HEK293 (cell line): Measurements from ENCODE around the gene RCC1.

Experiments
- MZF1 ChIP-seq: fragments of 450-650 bp; formaldehyde crosslinking; IDR thresholded peaks from 2 replicates; pipeline ENCODE4 v1.5.1; 2017; ENCODE audit warnings: missing biosample characterization, missing genetic modification characterization, borderline replicate concordance
- SCRT1 ChIP-seq: fragments of 450-650 bp; formaldehyde crosslinking; IDR thresholded peaks from 2 replicates; pipeline ENCODE4 v1.5.1; 2016; ENCODE audit warnings: missing biosample characterization, missing genetic modification characterization, borderline replicate concordance
- SETDB1 ChIP-seq: IDR thresholded peaks from one replicate; pipeline ENCODE4 v1.6.1; 2017; ENCODE audit warnings: mild to moderate bottlenecking, low read length, moderate library complexity, mixed read lengths; ENCODE audit not compliant: insufficient read length
- ZNF133 ChIP-seq: fragments of 450-650 bp; formaldehyde crosslinking; IDR thresholded peaks from 2 replicates; pipeline ENCODE4 v1.5.1; 2016; ENCODE audit warnings: missing biosample characterization, missing genetic modification characterization
- ZNF292 ChIP-seq: fragments of 450-650 bp; formaldehyde crosslinking; IDR thresholded peaks from 2 replicates; pipeline ENCODE4 v1.5.1; 2016; ENCODE audit warnings: low read depth, missing biosample characterization, missing genetic modification characterization, borderline replicate concordance
- ZNF792 ChIP-seq: fragments of 450-650 bp; formaldehyde crosslinking; IDR thresholded peaks from 2 replicates; pipeline ENCODE4 v1.5.1; 2016; ENCODE audit warnings: missing biosample characterization, missing genetic modification characterization
- TF ChIP-seq, protein P1 (sequence below): fragments of 450-650 bp; formaldehyde crosslinking; IDR thresholded peaks from 2 replicates; pipeline ENCODE4 v1.5.1; 2016; ENCODE audit warnings: missing biosample characterization, missing genetic modification characterization
- TF ChIP-seq, protein P2 (sequence below): fragments of 450-650 bp; formaldehyde crosslinking; IDR thresholded peaks from 2 replicates; pipeline ENCODE4 v1.5.1; 2016; ENCODE audit warnings: missing biosample characterization, missing genetic modification characterization, borderline replicate concordance
- TF ChIP-seq, protein P3 (sequence below): fragments of 450-650 bp; formaldehyde crosslinking; IDR thresholded peaks from 2 replicates; pipeline ENCODE4 v1.5.1; 2016; ENCODE audit warnings: missing biosample characterization, missing genetic modification characterization
- TF ChIP-seq, protein P4 (sequence below): fragments of 450-650 bp; formaldehyde crosslinking; IDR thresholded peaks from 2 replicates; pipeline ENCODE4 v1.5.1; 2017; ENCODE audit warnings: missing biosample characterization, missing genetic modification characterization

DNA sequence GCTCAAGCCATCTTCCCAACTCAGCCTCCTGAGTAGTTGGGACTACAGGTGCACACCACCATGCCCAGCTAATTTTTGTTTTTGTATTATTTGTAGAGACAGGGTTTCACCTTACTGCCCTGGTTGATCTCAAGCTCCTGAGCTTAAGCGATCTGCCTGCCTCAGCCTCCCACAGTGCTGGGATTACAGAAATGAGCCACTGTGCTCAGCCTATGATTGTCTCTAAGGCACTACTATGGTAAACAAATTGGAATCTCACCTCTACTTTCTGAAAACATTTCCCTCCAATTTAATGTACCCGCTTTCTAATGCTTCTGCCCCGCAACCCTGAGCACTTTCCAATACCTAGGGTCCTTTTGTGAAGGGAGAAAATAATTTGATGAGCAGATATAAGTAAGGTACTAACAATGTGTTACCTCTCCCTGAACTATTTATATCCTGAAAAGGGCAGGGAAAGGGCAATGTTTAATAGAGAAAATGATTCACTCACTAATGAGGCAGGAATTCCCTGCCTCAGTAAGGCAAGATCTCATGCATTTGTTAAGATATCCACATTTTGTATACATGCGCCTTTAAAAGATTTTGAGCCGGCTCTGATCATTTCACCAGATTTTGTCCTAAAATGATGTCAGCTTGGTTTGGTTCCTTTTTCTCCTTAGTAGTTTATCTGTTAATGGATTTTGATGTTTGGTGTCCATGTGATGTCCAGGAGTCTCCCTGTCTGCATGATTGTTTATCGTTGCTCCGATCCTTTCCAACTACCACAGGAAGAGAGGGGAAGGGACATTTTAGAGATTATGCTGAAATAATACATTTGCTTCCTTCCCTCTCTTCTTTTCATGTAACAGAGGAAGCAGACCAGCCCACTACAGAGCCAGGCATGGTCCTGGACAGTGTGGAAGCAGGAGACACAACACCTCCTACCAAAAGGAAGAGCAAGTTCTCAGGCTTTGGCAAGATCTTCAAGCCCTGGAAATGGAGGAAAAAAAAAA, 47.3 kb upstream of the RCC1 start:
- TF ChIP-seq ZNF292 = no peak
- TF ChIP-seq, protein P1, sequence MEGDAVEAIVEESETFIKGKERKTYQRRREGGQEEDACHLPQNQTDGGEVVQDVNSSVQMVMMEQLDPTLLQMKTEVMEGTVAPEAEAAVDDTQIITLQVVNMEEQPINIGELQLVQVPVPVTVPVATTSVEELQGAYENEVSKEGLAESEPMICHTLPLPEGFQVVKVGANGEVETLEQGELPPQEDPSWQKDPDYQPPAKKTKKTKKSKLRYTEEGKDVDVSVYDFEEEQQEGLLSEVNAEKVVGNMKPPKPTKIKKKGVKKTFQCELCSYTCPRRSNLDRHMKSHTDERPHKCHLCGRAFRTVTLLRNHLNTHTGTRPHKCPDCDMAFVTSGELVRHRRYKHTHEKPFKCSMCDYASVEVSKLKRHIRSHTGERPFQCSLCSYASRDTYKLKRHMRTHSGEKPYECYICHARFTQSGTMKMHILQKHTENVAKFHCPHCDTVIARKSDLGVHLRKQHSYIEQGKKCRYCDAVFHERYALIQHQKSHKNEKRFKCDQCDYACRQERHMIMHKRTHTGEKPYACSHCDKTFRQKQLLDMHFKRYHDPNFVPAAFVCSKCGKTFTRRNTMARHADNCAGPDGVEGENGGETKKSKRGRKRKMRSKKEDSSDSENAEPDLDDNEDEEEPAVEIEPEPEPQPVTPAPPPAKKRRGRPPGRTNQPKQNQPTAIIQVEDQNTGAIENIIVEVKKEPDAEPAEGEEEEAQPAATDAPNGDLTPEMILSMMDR (tag by site-specific recombination) = no peak
- TF ChIP-seq SCRT1 (tag by site-specific recombination) = no peak
- TF ChIP-seq ZNF792 = no peak
- TF ChIP-seq, protein P2, sequence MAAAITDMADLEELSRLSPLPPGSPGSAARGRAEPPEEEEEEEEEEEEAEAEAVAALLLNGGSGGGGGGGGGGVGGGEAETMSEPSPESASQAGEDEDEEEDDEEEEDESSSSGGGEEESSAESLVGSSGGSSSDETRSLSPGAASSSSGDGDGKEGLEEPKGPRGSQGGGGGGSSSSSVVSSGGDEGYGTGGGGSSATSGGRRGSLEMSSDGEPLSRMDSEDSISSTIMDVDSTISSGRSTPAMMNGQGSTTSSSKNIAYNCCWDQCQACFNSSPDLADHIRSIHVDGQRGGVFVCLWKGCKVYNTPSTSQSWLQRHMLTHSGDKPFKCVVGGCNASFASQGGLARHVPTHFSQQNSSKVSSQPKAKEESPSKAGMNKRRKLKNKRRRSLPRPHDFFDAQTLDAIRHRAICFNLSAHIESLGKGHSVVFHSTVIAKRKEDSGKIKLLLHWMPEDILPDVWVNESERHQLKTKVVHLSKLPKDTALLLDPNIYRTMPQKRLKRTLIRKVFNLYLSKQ (tag by site-specific recombination) = no peak
- TF ChIP-seq MZF1 (tag by site-specific recombination) = no peak
- TF ChIP-seq, protein P3, sequence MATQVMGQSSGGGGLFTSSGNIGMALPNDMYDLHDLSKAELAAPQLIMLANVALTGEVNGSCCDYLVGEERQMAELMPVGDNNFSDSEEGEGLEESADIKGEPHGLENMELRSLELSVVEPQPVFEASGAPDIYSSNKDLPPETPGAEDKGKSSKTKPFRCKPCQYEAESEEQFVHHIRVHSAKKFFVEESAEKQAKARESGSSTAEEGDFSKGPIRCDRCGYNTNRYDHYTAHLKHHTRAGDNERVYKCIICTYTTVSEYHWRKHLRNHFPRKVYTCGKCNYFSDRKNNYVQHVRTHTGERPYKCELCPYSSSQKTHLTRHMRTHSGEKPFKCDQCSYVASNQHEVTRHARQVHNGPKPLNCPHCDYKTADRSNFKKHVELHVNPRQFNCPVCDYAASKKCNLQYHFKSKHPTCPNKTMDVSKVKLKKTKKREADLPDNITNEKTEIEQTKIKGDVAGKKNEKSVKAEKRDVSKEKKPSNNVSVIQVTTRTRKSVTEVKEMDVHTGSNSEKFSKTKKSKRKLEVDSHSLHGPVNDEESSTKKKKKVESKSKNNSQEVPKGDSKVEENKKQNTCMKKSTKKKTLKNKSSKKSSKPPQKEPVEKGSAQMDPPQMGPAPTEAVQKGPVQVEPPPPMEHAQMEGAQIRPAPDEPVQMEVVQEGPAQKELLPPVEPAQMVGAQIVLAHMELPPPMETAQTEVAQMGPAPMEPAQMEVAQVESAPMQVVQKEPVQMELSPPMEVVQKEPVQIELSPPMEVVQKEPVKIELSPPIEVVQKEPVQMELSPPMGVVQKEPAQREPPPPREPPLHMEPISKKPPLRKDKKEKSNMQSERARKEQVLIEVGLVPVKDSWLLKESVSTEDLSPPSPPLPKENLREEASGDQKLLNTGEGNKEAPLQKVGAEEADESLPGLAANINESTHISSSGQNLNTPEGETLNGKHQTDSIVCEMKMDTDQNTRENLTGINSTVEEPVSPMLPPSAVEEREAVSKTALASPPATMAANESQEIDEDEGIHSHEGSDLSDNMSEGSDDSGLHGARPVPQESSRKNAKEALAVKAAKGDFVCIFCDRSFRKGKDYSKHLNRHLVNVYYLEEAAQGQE (tag by site-specific recombination) = no peak
- TF ChIP-seq ZNF133 (tag by site-specific recombination) = no peak
- TF ChIP-seq SETDB1 = no peak
- TF ChIP-seq, protein P4, sequence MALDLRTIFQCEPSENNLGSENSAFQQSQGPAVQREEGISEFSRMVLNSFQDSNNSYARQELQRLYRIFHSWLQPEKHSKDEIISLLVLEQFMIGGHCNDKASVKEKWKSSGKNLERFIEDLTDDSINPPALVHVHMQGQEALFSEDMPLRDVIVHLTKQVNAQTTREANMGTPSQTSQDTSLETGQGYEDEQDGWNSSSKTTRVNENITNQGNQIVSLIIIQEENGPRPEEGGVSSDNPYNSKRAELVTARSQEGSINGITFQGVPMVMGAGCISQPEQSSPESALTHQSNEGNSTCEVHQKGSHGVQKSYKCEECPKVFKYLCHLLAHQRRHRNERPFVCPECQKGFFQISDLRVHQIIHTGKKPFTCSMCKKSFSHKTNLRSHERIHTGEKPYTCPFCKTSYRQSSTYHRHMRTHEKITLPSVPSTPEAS (tag by site-specific recombination) = no peak
